Mesothelial cell of epicardium (in vitro differentiated cells): Measurements from ENCODE around the gene NOTCH1. TPM values are rescaled to one million over a fixed set of nuclear protein-coding genes. Genes with fewer than 3 reads are reported as not detected.

ENCODE experiments used
- DNase-seq, 2 experiments: peaks; one replicate each; pipeline ENCODE4 v3.0.0; 2021; ENCODE audit warnings: low spot score in 2 of 2; ENCODE audit not compliant: unreplicated experiment in 2 of 2
- H3K27ac Mint-ChIP-seq: 2 replicates; pipeline ENCODE4 v1.8.0; 2021; ENCODE audit warnings: mixed read lengths
- H3K27me3 Mint-ChIP-seq: 2 replicates; pipeline ENCODE4 v1.8.0; 2021; ENCODE audit warnings: low read depth, mixed read lengths
- H3K36me3 Mint-ChIP-seq: 2 replicates; pipeline ENCODE4 v1.8.0; 2021; ENCODE audit warnings: mixed read lengths
- H3K4me1 Mint-ChIP-seq: 2 replicates; pipeline ENCODE4 v1.8.0; 2021; ENCODE audit warnings: mixed read lengths
- H3K4me3 Mint-ChIP-seq: 2 replicates; pipeline ENCODE4 v1.8.0; 2021; ENCODE audit warnings: mild to moderate bottlenecking, moderate library complexity, mixed read lengths
- H3K9me3 Mint-ChIP-seq: 2 replicates; pipeline ENCODE4 v1.8.0; 2021; ENCODE audit warnings: mixed read lengths
- CTCF ChIP-seq: fragments of 200-600 bp; sonication (generic); IDR thresholded peaks from one replicate; pipeline ENCODE4 v1.5.0; 2021; ENCODE audit warnings: antibody characterized with exemption; ENCODE audit not compliant: unreplicated experiment
- total RNA-seq: library from RNA; stranded (reverse); gene quantifications from 3 replicates; pipeline ENCODE4 v1.2.1, GENCODE V29; 2021

Gene NOTCH1
- total RNA-seq, 1 donor from 2014 or later: 107 TPM

GRCh38 chr9:136570191-136570845, 24.5 kb upstream of the NOTCH1 start:
- H3K27ac Mint-ChIP-seq: no peak overlapping the region
- H3K36me3 Mint-ChIP-seq: no peaks in the 10 kb centered on the region
- H3K9me3 Mint-ChIP-seq: no peaks in the 10 kb centered on the region
- no peak for TF ChIP-seq CTCF
- DNase-seq: no peak
- peaks cover 70% of the 10 kb centered on the region for H3K4me1 Mint-ChIP-seq
- no peak overlapping the region for H3K4me3 Mint-ChIP-seq
- H3K27me3 Mint-ChIP-seq: no peaks in the 10 kb centered on the region

GRCh38 chr9:136569526-136570148, 23.8 kb upstream of the NOTCH1 start:
- no peaks in the 10 kb centered on the region for H3K36me3 Mint-ChIP-seq
- no peak for DNase-seq
- H3K9me3 Mint-ChIP-seq: no peaks in the 10 kb centered on the region
- no peak overlapping the region for H3K4me3 Mint-ChIP-seq
- no peaks in the 10 kb centered on the region for H3K27me3 Mint-ChIP-seq
- H3K27ac Mint-ChIP-seq: no peak overlapping the region
- H3K4me1 Mint-ChIP-seq: peaks cover 74% of the 10 kb centered on the region
- TF ChIP-seq CTCF: no peak

- H3K4me3 Mint-ChIP-seq: no peak overlapping the region
- H3K27me3 Mint-ChIP-seq: no peaks in the 10 kb centered on the region
- H3K4me1 Mint-ChIP-seq: peaks cover 70% of the 10 kb centered on the region
Observed at GRCh38 chr9:136568288-136569081, 22.6 kb upstream of the NOTCH1 start.

GRCh38 chr9:136567651-136568287, 21.9 kb upstream of the NOTCH1 start:
- Mint-ChIP-seq H3K9me3 (no peaks in the 10 kb centered on the region), H3K27ac (peak overlapping the region; percentile 79), H3K4me1 (peaks cover 66% of the 10 kb centered on the region), H3K27me3 (no peaks in the 10 kb centered on the region), H3K36me3 (no peaks in the 10 kb centered on the region), H3K4me3 (no peak overlapping the region)
- TF ChIP-seq CTCF: no peak
- DNase-seq: peak in 1 of 2 experiments; percentile 60

More at GRCh38 chr9:136568288-136569081, 22.6 kb upstream of the NOTCH1 start:
- no peak for TF ChIP-seq CTCF
- H3K27ac Mint-ChIP-seq: peak overlapping the region; percentile 79
- no peak for DNase-seq
- no peaks in the 10 kb centered on the region for H3K36me3 Mint-ChIP-seq
- no peaks in the 10 kb centered on the region for H3K9me3 Mint-ChIP-seq

- H3K4me3 Mint-ChIP-seq: no peak overlapping the region
- peaks cover 57% of the 10 kb centered on the region for H3K4me1 Mint-ChIP-seq
- peak overlapping the region; percentile 88 for H3K27ac Mint-ChIP-seq
- no peaks in the 10 kb centered on the region for H3K9me3 Mint-ChIP-seq
- no peak for DNase-seq
- no peaks in the 10 kb centered on the region for H3K36me3 Mint-ChIP-seq
- no peaks in the 10 kb centered on the region for H3K27me3 Mint-ChIP-seq
- no peak for TF ChIP-seq CTCF
Observed at GRCh38 chr9:136566901-136567300, 21.1 kb upstream of the NOTCH1 start.
